Body of pancreas (tissue), 4 donors: ENCODE measurements around the gene ZKSCAN4.

ENCODE experiments used
- POLR2A ChIP-seq, 3 donors: fragments of 450-650 bp; IDR thresholded peaks; one replicate each; pipeline ENCODE4 v1.6.1; 2016; ENCODE audit warnings: antibody characterized with exemption in 3 of 3, mild to moderate bottlenecking in 2 of 3
- TF ChIP-seq, protein P1 (sequence below), 7 experiments: fragments of 450-650 bp in 4 of 7; fragments of 200-600 bp in 3 of 7; sonication (generic) in 3 of 7; IDR thresholded peaks; one replicate each; pipeline ENCODE4 v1.5.1; 2016 to 2019; ENCODE audit warnings: antibody characterized with exemption in 7 of 7

GRCh38 chr6:28215425-28215824, 36.6 kb downstream of the ZKSCAN4 start:
- TF ChIP-seq, protein P1, sequence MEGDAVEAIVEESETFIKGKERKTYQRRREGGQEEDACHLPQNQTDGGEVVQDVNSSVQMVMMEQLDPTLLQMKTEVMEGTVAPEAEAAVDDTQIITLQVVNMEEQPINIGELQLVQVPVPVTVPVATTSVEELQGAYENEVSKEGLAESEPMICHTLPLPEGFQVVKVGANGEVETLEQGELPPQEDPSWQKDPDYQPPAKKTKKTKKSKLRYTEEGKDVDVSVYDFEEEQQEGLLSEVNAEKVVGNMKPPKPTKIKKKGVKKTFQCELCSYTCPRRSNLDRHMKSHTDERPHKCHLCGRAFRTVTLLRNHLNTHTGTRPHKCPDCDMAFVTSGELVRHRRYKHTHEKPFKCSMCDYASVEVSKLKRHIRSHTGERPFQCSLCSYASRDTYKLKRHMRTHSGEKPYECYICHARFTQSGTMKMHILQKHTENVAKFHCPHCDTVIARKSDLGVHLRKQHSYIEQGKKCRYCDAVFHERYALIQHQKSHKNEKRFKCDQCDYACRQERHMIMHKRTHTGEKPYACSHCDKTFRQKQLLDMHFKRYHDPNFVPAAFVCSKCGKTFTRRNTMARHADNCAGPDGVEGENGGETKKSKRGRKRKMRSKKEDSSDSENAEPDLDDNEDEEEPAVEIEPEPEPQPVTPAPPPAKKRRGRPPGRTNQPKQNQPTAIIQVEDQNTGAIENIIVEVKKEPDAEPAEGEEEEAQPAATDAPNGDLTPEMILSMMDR (IDR thresholded peaks at IDR 0.05) = no peak
- TF ChIP-seq POLR2A (IDR thresholded peaks at IDR 0.05) = no peak
